Heart right ventricle (tissue), 16 donors: ENCODE data around the gene SPRTN. TPM values are rescaled to one million over a fixed set of nuclear protein-coding genes. Genes with fewer than 3 reads are reported as not detected.

Source experiments
- ATAC-seq, 8 donors: fragments of 200-7000 bp; cut with Tn5 transposase; one replicate each; pipeline ENCODE4 v1.9.1; 2020; ENCODE audit warnings: mild to moderate bottlenecking in 8 of 8, moderate library complexity in 8 of 8, moderate number of reproducible peaks in 1 of 8
- DNase-seq, 2 donors: peaks; one replicate each; pipeline ENCODE4 v3.0.0-alpha.2; 2020
- H3K27ac ChIP-seq, 10 donors: fragments of 200-600 bp; sonication (generic) in 2 of 10; one replicate each; pipeline versions ENCODE4 v1.5.0 to v1.8.0; 2020 to 2022; ENCODE audit warnings: mild to moderate bottlenecking in 3 of 10
- H3K27me3 ChIP-seq, 7 donors: fragments of 200-600 bp; one replicate each; pipeline ENCODE4 v1.8.0; 2021 to 2022; ENCODE audit warnings: mild to moderate bottlenecking in 2 of 7
- H3K36me3 ChIP-seq, 9 donors: fragments of 200-600 bp; sonication (generic) in 1 of 9; one replicate each; pipeline versions ENCODE4 v1.5.0 to v1.8.0; 2020 to 2022; ENCODE audit warnings: mild to moderate bottlenecking in 2 of 9
- H3K4me1 ChIP-seq, 9 donors: fragments of 200-600 bp; sonication (generic) in 1 of 9; one replicate each; pipeline versions ENCODE4 v1.5.0 to v1.8.0; 2020 to 2022; ENCODE audit warnings: mild to moderate bottlenecking in 4 of 9
- H3K4me3 ChIP-seq, 10 donors: fragments of 200-600 bp; sonication (generic) in 2 of 10; one replicate each; pipeline versions ENCODE4 v1.5.0 to v1.8.0; 2020 to 2022; ENCODE audit warnings: mild to moderate bottlenecking in 7 of 10, moderate library complexity in 2 of 10
- H3K9me3 ChIP-seq, 11 donors: fragments of 200-600 bp in 10 of 11; sonication (generic) in 2 of 11; one replicate each; pipeline versions ENCODE4 v1.5.0 to v1.8.0; 2013 to 2022; ENCODE audit warnings: mild to moderate bottlenecking in 2 of 11, control low read depth in 1 of 11, moderate library complexity in 1 of 11
- WGBS, 2 donors: extraction: QIAGEN DNeasy Blood & Tissue Kit; methylation state at CpG; one replicate each; pipeline ENCODE4 v1.1.7; 2013; ENCODE audit warnings: inconsistent platforms in 1 of 2; 5-methylcytosine and 5-hydroxymethylcytosine counted together
- intact Hi-C, 10 donors: fragments of 100-400 bp; cut with DNase I; formaldehyde crosslinking; loops; one replicate each; pipeline versions ENCODE4 v1.11.1 to v1.14.2; 2022
- polyA plus RNA-seq, 2 donors: library from polyadenylated mRNA; stranded (reverse); fragments of 200-250 nt; gene quantifications; one replicate each; pipeline ENCODE4 v1.2.3, GENCODE V29; 2013
- total RNA-seq, 10 donors: library from RNA; stranded (reverse); fragmentation: NEBNext Ultra II Directional in 3 of 10; extraction: Animal tissue kit (Norgen Biotek cat#: 25700) in 3 of 10; gene quantifications; one replicate each; pipeline versions ENCODE4 v1.2.1 to v1.2.4, GENCODE V29; 2021 to 2023
- TF ChIP-seq, protein P1 (sequence below), 9 donors: fragments of 200-600 bp; sonication (generic) in 2 of 9; IDR thresholded peaks; one replicate each; pipeline versions ENCODE4 v1.5.0 to v1.8.0; 2021 to 2022; ENCODE audit warnings: antibody characterized with exemption in 9 of 9, mild to moderate bottlenecking in 5 of 9, moderate library complexity in 1 of 9
- donor health status: Arrhythmogenic right ventricular cardiomyopathy.
- donor health status: ischemic (EF 13 %, LVEDD 7.1; RV severe dilation, severe dysfunction).
- donor health status: healthy with polysubstance abuse.
- donor health status: DM: no; HTN: yes; CAD: no.
- donor health status: DM: no; HTN: no; CAD: no.
- donor health status: ischemic (EF 25% LVEDD 6.9; RV normal size, moderate dysfunction).
- donor health status: ischemic (EF 25% LVEDD 5.7; RV mildly dilated, moderate dysfunction).
- donor health status: healthy.
- donor health status: DM: yes; HTN: yes; CAD: no.
- donor health status: Ischemic cardiomyopathy.
- donor health status: ischemic (EF 35%, LVEDD 5.7; RV mildly dilated, moderate dysfunction).
- donor health status: nonischemic (EF 11% LVEDD 7.7; RV severe dilation, severe dysfunction).
- donor health status: DM: yes; HTN: yes; CAD: no.
- donor health status: PGD.
- donor health status: ischemic (EF 29% LVEDD 5.4; RV normal size, mild dysfunction).
- donor health status: nonischemic (EF 23%, LVEDD 6.1; RV moderate dilation, normal function).

Gene SPRTN
- total and polyA plus RNA-seq, 12 donors = 4.1 to 11.0 (median 7.2) TPM

DNA sequence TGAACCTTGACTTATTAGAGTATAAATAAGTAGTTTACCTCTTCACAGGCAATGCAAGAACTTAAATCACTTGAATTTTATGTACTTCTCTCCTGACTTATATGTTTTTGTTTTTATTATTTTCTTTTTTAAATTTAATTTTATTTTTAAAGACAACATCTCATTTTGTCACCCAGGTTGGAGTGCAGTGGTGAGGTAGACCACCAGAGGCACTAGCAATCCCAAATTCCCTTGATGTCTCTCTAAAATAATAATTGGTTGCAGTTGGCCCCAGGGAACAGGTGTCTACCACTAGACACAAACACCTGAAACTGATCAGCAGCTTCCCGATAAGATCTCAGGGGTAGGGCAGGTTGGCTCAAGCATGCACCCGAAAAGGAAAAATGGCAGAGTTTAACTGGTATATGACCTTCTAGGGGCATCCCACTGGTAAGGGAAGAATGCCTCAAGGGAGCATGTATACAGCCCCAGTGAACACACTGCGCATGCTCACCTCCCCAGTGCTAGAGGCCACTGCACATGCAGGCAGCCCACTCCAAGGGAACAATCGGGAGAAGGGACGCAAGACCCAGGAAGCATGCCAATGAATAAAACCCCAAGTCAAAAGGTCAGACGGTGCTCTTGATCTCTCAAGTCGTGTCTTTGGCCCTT lies 15.1 kb upstream of the SPRTN start:
- Histone ChIP-seq H3K27ac (no peak overlapping the region), H3K36me3 (no peaks in the 10 kb centered on the region), H3K27me3 (no peaks in the 10 kb centered on the region), H3K4me1 (no peaks in the 10 kb centered on the region), H3K9me3 (no peaks in the 10 kb centered on the region), H3K4me3 (no peak overlapping the region)
- DNase-seq (no peak), ATAC-seq (no peak)
- TF ChIP-seq, protein P1, sequence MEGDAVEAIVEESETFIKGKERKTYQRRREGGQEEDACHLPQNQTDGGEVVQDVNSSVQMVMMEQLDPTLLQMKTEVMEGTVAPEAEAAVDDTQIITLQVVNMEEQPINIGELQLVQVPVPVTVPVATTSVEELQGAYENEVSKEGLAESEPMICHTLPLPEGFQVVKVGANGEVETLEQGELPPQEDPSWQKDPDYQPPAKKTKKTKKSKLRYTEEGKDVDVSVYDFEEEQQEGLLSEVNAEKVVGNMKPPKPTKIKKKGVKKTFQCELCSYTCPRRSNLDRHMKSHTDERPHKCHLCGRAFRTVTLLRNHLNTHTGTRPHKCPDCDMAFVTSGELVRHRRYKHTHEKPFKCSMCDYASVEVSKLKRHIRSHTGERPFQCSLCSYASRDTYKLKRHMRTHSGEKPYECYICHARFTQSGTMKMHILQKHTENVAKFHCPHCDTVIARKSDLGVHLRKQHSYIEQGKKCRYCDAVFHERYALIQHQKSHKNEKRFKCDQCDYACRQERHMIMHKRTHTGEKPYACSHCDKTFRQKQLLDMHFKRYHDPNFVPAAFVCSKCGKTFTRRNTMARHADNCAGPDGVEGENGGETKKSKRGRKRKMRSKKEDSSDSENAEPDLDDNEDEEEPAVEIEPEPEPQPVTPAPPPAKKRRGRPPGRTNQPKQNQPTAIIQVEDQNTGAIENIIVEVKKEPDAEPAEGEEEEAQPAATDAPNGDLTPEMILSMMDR (IDR thresholded peaks at IDR 0.05) = no peak
- 76 to 81% methylated on average over 7 of the region's 7 CpGs for WGBS, 2 donors
- intact Hi-C loops = no loop called here

DNA sequence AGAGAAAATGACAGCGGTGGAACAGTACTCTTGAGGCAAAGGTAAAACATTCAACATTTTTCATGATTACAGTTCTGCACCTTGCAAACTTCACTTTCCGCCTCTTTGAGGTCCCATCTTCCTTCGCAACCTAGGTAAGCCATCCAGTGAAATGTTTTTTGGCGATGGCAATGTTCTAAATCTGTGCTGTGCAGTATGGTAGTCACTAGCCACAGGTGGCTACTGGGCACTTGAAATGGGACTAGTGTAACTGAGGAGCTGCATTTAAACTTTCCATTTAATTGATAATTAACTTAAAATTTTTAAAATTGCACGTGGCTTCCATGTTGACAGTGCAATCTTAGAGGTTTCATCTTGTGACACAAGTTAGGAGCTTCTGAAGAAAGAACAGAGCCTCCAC lies 13.4 kb upstream of the SPRTN start:
- 81 to 85% methylated on average over 5 of the region's 5 CpGs for WGBS, 2 donors

DNA sequence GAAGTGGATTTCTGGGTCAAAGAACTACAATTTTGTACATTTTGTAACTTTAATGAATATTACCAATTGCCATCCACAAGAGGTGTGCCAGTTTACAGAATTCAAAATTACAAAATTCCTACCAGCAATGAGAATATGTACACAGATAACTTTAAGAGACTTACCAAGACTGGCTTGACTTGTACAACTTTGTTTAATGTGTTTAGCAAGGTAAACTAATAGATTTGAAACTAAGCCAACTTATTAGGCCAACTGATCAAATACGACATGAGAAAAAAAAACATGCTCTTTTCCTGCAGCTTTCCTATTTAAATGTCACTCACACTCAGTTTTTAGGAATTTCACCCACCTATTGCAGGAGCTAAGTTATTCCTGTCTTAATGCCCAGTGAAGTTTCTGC lies 11.8 kb upstream of the SPRTN start:
- DNase-seq = no peak
- Histone ChIP-seq H3K4me1 (no peaks in the 10 kb centered on the region), H3K9me3 (no peaks in the 10 kb centered on the region), H3K27ac (no peak overlapping the region), H3K4me3 (no peak overlapping the region), H3K27me3 (no peaks in the 10 kb centered on the region), H3K36me3 (peaks cover 0 to 7% (median 0%) of the 10 kb centered on the region in 9 donors)
- TF ChIP-seq, protein P1 (IDR thresholded peaks at IDR 0.05) = no peak
- no peak for ATAC-seq
- WGBS, 2 donors = 77 to 92% methylated on average over 1 of the region's 1 CpG
- intact Hi-C loops = no loop called here

More for the DNA sequence above, 13.4 kb upstream of the SPRTN start:
- H3K4me1 ChIP-seq = no peaks in the 10 kb centered on the region
- H3K9me3 ChIP-seq = no peaks in the 10 kb centered on the region
- no peaks in the 10 kb centered on the region for H3K27me3 ChIP-seq
- H3K27ac ChIP-seq = no peak overlapping the region
- no peak for ATAC-seq
- DNase-seq = no peak
- intact Hi-C loops = no loop called here
- H3K4me3 ChIP-seq = no peak overlapping the region
- TF ChIP-seq, protein P1 (IDR thresholded peaks at IDR 0.05) = no peak
- H3K36me3 ChIP-seq = no peaks in the 10 kb centered on the region

DNA sequence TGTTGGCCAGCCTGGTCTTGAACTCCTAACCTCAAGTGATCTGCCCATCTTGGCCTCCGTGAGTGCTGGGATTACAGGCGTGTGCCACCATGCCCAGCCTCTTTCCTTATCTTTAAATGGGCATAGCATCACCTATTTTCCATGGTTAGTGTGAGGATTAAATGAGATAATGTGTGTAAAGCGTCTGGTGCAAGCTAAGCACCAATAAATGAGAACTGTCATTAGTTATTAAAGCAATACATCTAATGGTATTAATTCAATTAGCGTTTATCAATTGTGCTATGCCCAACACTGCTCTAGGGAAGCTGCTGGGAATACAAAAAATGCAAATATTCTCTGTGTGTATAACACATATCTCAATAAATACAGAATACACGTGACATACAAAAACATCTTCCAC lies 10.5 kb upstream of the SPRTN start:
- TF ChIP-seq, protein P1 (IDR thresholded peaks at IDR 0.05) = no peak
- Histone ChIP-seq H3K36me3 (peaks cover 0 to 18% (median 0%) of the 10 kb centered on the region in 9 donors), H3K27ac (no peak overlapping the region), H3K27me3 (no peaks in the 10 kb centered on the region), H3K4me1 (peaks cover 0 to 5% (median under 1%) of the 10 kb centered on the region in 9 donors), H3K9me3 (no peaks in the 10 kb centered on the region), H3K4me3 (no peak overlapping the region)
- DNase-seq = no peak
- intact Hi-C loops = no loop called here
- ATAC-seq = no peak
- WGBS, 2 donors = 78 to 81% methylated on average over 5 of the region's 5 CpGs
